NT2/D1 (cell line): ENCODE data around the gene UGT1A9.

Source experiments
- YY1 ChIP-seq: IDR thresholded peaks from 2 replicates; pipeline ENCODE4 v1.6.1; 2011; ENCODE audit not compliant: insufficient read length, insufficient read depth
- ZNF274 ChIP-seq: IDR thresholded peaks from 2 replicates; pipeline ENCODE4 v1.6.1; 2011; ENCODE audit warnings: mild to moderate bottlenecking, low read depth, low read length

GRCh38 chr2:233817995-233818638 is 146.4 kb downstream of the UGT1A9 start:
- TF ChIP-seq ZNF274, result no peak
- no peak for TF ChIP-seq YY1
